Fibroblast of peridontal ligament (primary cell): ENCODE data around the gene ECHDC3.
"Not testable (repeated sequence)": the region's sequence is repeated elsewhere in the genome, so short reads cannot be mapped to it uniquely, and the experiment has no call there.

Experiments used
- DNase-seq: peaks from one replicate; pipeline ENCODE4 v3.0.0-alpha.2; 2010; ENCODE audit errors: extremely low read depth

The ECHDC3 gene

GRCh38 chr10:11715815-11716494 is 26.2 kb upstream of the ECHDC3 start:
- no peak for DNase-seq

- DNase-seq: no peak
Measured at GRCh38 chr10:11716686-11717085, 25.5 kb upstream of the ECHDC3 start.

- DNase-seq: no peak
Measured at GRCh38 chr10:11719496-11720259, 22.5 kb upstream of the ECHDC3 start.

GRCh38 chr10:11720260-11720741 is 21.9 kb upstream of the ECHDC3 start:
- DNase-seq: no peak

- DNase-seq: no peak
Measured at GRCh38 chr10:11721806-11722205, 20.4 kb upstream of the ECHDC3 start.

- DNase-seq: no peak
Measured at GRCh38 chr10:11723359-11723758, 18.8 kb upstream of the ECHDC3 start.

- peak; percentile 88 for DNase-seq
Measured at GRCh38 chr10:11724938-11725776, 17.0 kb upstream of the ECHDC3 start.

GRCh38 chr10:11725912-11726311 is 16.3 kb upstream of the ECHDC3 start:
- DNase-seq: no peak

GRCh38 chr10:11727563-11727962 is 14.6 kb upstream of the ECHDC3 start:
- no peak for DNase-seq

GRCh38 chr10:11728353-11728752 is 13.8 kb upstream of the ECHDC3 start:
- DNase-seq: no peak

- no peak for DNase-seq
Measured at GRCh38 chr10:11729790-11730315, 12.3 kb upstream of the ECHDC3 start.

- no peak for DNase-seq
Measured at GRCh38 chr10:11730779-11731178, 11.4 kb upstream of the ECHDC3 start.

- not testable (repeated sequence) for DNase-seq
Measured at GRCh38 chr10:11736767-11737166, 5.4 kb upstream of the ECHDC3 start.

- not testable (repeated sequence) for DNase-seq
Measured at GRCh38 chr10:11737258-11738032, 4.7 kb upstream of the ECHDC3 start.

GRCh38 chr10:11740907-11741306 is 1.3 kb upstream of the ECHDC3 start:
- no peak for DNase-seq

- no peak for DNase-seq
Measured at GRCh38 chr10:11741608-11742007, 574 bp upstream of the ECHDC3 start.

GRCh38 chr10:11742779-11743298 is 657 bp downstream of the ECHDC3 start:
- DNase-seq: no peak

- no peak for DNase-seq
Measured at GRCh38 chr10:11743461-11744338, 1.5 kb downstream of the ECHDC3 start.

GRCh38 chr10:11745045-11745444 is 2.9 kb downstream of the ECHDC3 start:
- no peak for DNase-seq
